Chondrocyte (in vitro differentiated cells): ENCODE data around the gene LTBP3. TPM values are rescaled to one million over a fixed set of nuclear protein-coding genes. Genes with fewer than 3 reads are reported as not detected.

Source experiments
- DNase-seq: peaks from one replicate; pipeline ENCODE4 v3.0.0; 2021; ENCODE audit warnings: mixed read lengths, low spot score
- H3K27ac Mint-ChIP-seq: one replicate; pipeline ENCODE4 v1.8.0; 2021; ENCODE audit warnings: mild to moderate bottlenecking, moderate library complexity, mixed read lengths; ENCODE audit not compliant: unreplicated experiment
- H3K27me3 Mint-ChIP-seq: 2 replicates; pipeline ENCODE4 v1.8.0; 2021; ENCODE audit warnings: low read depth, mixed read lengths
- H3K36me3 Mint-ChIP-seq: 2 replicates; pipeline ENCODE4 v1.8.0; 2021; ENCODE audit warnings: low read depth, mixed read lengths
- H3K4me1 Mint-ChIP-seq: 2 replicates; pipeline ENCODE4 v1.8.0; 2021; ENCODE audit warnings: low read depth, mild to moderate bottlenecking, mixed read lengths
- H3K4me3 Mint-ChIP-seq: one replicate; pipeline ENCODE4 v1.8.0; 2021; ENCODE audit warnings: mild to moderate bottlenecking, moderate library complexity, mixed read lengths; ENCODE audit not compliant: unreplicated experiment
- H3K9me3 Mint-ChIP-seq: 2 replicates; pipeline ENCODE4 v1.8.0; 2021; ENCODE audit warnings: low read depth, mixed read lengths
- total RNA-seq: library from RNA; stranded (reverse); gene quantifications from 3 replicates; pipeline ENCODE4 v1.2.1, GENCODE V29; 2021
- TF ChIP-seq, protein P1 (sequence below): fragments of 200-600 bp; sonication (generic); IDR thresholded peaks from 2 replicates; pipeline ENCODE4 v1.5.0; 2021; ENCODE audit warnings: antibody characterized with exemption, mild to moderate bottlenecking, moderate library complexity

Gene LTBP3
- total RNA-seq, 1 donor from 2014 or later: 271 TPM

GRCh38 chr11:65536412-65537295 lies 21.5 kb downstream of the LTBP3 start:
- Mint-ChIP-seq H3K36me3 (peaks cover 11% of the 10 kb centered on the region), H3K4me1 (peaks cover 20% of the 10 kb centered on the region), H3K4me3 (no peak overlapping the region), H3K27ac (no peak overlapping the region), H3K9me3 (no peaks in the 10 kb centered on the region), H3K27me3 (no peaks in the 10 kb centered on the region)
- TF ChIP-seq, protein P1, sequence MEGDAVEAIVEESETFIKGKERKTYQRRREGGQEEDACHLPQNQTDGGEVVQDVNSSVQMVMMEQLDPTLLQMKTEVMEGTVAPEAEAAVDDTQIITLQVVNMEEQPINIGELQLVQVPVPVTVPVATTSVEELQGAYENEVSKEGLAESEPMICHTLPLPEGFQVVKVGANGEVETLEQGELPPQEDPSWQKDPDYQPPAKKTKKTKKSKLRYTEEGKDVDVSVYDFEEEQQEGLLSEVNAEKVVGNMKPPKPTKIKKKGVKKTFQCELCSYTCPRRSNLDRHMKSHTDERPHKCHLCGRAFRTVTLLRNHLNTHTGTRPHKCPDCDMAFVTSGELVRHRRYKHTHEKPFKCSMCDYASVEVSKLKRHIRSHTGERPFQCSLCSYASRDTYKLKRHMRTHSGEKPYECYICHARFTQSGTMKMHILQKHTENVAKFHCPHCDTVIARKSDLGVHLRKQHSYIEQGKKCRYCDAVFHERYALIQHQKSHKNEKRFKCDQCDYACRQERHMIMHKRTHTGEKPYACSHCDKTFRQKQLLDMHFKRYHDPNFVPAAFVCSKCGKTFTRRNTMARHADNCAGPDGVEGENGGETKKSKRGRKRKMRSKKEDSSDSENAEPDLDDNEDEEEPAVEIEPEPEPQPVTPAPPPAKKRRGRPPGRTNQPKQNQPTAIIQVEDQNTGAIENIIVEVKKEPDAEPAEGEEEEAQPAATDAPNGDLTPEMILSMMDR: no peak
- no peak for DNase-seq

DNA sequence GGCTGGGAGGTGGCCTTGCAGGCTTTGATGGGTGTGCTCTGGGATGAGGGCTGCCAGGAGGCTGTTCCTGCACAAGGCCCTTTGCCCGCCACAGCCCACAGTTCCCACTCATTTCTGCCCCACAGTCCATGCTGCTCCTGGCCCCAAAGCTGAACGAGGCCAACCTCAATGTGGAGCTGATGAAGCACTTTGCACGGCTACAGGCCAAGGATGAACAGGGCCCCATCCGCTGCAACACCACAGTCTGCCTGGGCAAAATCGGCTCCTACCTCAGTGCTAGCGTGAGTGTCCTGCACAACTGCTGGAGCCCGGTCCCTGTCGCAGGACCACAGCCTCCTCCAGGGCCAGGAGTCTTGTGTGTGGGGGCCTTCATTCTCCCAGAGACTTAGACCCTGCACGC lies 23.1 kb downstream of the LTBP3 start:
- Mint-ChIP-seq H3K4me1 (peaks cover 7% of the 10 kb centered on the region), H3K4me3 (no peak overlapping the region), H3K9me3 (no peaks in the 10 kb centered on the region), H3K27me3 (no peaks in the 10 kb centered on the region), H3K27ac (peak overlapping the region; percentile 51), H3K36me3 (peaks cover 23% of the 10 kb centered on the region)
- TF ChIP-seq, protein P1: no peak
- no peak for DNase-seq

GRCh38 chr11:65532388-65533064 lies 25.6 kb downstream of the LTBP3 start:
- no peaks in the 10 kb centered on the region for H3K27me3 Mint-ChIP-seq
- H3K4me1 Mint-ChIP-seq: peaks cover 10% of the 10 kb centered on the region
- TF ChIP-seq, protein P1: no peak
- no peak overlapping the region for H3K4me3 Mint-ChIP-seq
- no peak overlapping the region for H3K27ac Mint-ChIP-seq
- peaks cover 28% of the 10 kb centered on the region for H3K36me3 Mint-ChIP-seq
- no peaks in the 10 kb centered on the region for H3K9me3 Mint-ChIP-seq
- no peak for DNase-seq

- Mint-ChIP-seq H3K9me3 (no peaks in the 10 kb centered on the region), H3K4me1 (peaks cover 25% of the 10 kb centered on the region), H3K27me3 (no peaks in the 10 kb centered on the region), H3K27ac (peak overlapping the region; percentile 73), H3K4me3 (no peak overlapping the region), H3K36me3 (peaks cover 29% of the 10 kb centered on the region)
- TF ChIP-seq, protein P1: peak; percentile 50
- DNase-seq: no peak
These were observed 28.0 kb downstream of the LTBP3 start for GRCh38 chr11:65530157-65530496.

GRCh38 chr11:65529475-65530156 lies 28.5 kb downstream of the LTBP3 start:
- DNase-seq: no peak
- no peaks in the 10 kb centered on the region for H3K27me3 Mint-ChIP-seq
- no peak overlapping the region for H3K4me3 Mint-ChIP-seq

More at GRCh38 chr11:65529475-65530156, 28.5 kb downstream of the LTBP3 start:
- Mint-ChIP-seq H3K27ac (peak overlapping the region; percentile 17), H3K9me3 (no peaks in the 10 kb centered on the region), H3K4me1 (peaks cover 25% of the 10 kb centered on the region), H3K36me3 (peaks cover 27% of the 10 kb centered on the region)
- TF ChIP-seq, protein P1: no peak
